DMS 273 (cell line): ENCODE results near the gene TAS2R46.
"Not testable (repeated sequence)": the region's sequence is repeated elsewhere in the genome, so short reads cannot be mapped to it uniquely, and the experiment has no call there.

Experiments used
- DNase-seq: peaks from one replicate; lab custom pipeline; 2025; ENCODE audit not compliant: unreplicated experiment; lab: John Stamatoyannopoulos, UW

TAS2R46 gene

GRCh38 chr12:11039171-11039570, 22.9 kb downstream of the TAS2R46 start:
- no peak for DNase-seq

GRCh38 chr12:11033959-11034358, 28.1 kb downstream of the TAS2R46 start:
- DNase-seq = not testable (repeated sequence)

- DNase-seq = no peak
These were observed 30.8 kb downstream of the TAS2R46 start, which contains the start of gene TAS2R31 for GRCh38 chr12:11031307-11031706. TAS2R31 (minus strand) TSS chr12:11031407; CDS start chr12:11031335, 72 bp downstream.

- DNase-seq = no peak
These were observed 36.0 kb downstream of the TAS2R46 start for GRCh38 chr12:11026118-11026517.

GRCh38 chr12:11023387-11023786, 38.7 kb downstream of the TAS2R46 start:
- no peak for DNase-seq

- no peak for DNase-seq
These were observed 39.6 kb downstream of the TAS2R46 start, which contains the start of gene TAS2R19 for GRCh38 chr12:11022520-11022919. TAS2R19 (minus strand) TSS chr12:11022620; CDS start chr12:11022571, 49 bp downstream.

GRCh38 chr12:11016937-11017336, 45.2 kb downstream of the TAS2R46 start:
- no peak for DNase-seq

GRCh38 chr12:11015775-11016430, 46.2 kb downstream of the TAS2R46 start:
- no peak for DNase-seq

- no peak for DNase-seq
These were observed 47.9 kb downstream of the TAS2R46 start for GRCh38 chr12:11014234-11014633.
